Activated T-cell treated with anti-CD3 and anti-CD28 coated beads for 48 hours (primary cell): ENCODE results near the gene DEFB126.
A peak's percentile ranks its signal among the peaks of the same experiment; 100 is the strongest.
"Not testable (repeated sequence)": the region's sequence is repeated elsewhere in the genome, so short reads cannot be mapped to it uniquely, and the experiment has no call there.

Experiments used
- DNase-seq: peaks from one replicate; pipeline ENCODE4 v3.0.0-alpha.2; 2020; ENCODE audit warnings: low read depth

The DEFB126 gene

GRCh38 chr20:142290-142689 is at the start of gene DEFB126:
Gene DEFB126, plus strand, starts transcription at chr20:142590. Its CDS starts 39 bp downstream, at chr20:142629.
- DNase-seq: no peak

- no peak for DNase-seq
Measured at GRCh38 chr20:93641-94040, 48.7 kb upstream of the DEFB126 start.

GRCh38 chr20:95215-95614 is 47.2 kb upstream of the DEFB126 start:
- no peak for DNase-seq

GRCh38 chr20:97691-98090 is 44.7 kb upstream of the DEFB126 start:
- not testable (repeated sequence) for DNase-seq

- no peak for DNase-seq
Measured at GRCh38 chr20:101975-102374, 40.4 kb upstream of the DEFB126 start.

GRCh38 chr20:103456-103855 is 38.9 kb upstream of the DEFB126 start:
- no peak for DNase-seq

DNA sequence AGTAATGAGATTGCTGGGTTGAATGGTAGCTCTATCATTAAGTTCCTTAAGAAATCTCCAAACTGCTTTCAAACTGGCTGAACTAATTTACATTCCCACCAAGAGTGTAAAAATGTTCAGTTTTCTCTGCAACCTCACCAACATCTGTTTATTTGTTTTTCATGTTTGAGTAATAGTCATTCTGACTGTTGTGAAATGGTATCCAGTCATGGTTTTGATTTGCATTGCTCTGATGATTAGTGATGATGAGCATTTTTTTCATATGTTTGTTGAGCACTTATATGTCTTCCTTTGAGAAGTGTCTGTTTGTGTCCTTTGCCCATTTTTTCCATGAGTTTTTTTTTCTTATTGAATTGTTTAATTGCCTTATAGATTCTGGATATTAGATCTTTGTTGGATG is 30.0 kb upstream of the DEFB126 start:
- DNase-seq: no peak

DNA sequence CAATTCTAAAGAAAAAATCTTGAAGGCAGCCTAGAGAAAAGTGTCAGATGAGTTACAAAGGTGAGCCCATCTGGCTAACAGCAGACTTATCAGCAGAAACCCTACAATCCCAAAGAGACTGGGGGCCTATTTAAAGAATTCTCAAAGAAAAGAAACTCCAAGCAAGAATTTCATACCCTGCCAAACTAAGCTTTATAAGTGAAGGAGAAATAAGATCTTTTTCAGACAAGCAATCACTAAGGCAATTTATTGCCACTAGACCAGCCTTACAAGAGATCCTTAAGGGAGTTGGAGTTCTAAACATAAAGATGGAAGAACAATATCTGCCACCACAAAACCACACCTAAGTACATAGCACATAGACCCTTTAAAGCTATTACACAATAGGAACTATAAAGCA is 24.9 kb upstream of the DEFB126 start:
- no peak for DNase-seq

DNA sequence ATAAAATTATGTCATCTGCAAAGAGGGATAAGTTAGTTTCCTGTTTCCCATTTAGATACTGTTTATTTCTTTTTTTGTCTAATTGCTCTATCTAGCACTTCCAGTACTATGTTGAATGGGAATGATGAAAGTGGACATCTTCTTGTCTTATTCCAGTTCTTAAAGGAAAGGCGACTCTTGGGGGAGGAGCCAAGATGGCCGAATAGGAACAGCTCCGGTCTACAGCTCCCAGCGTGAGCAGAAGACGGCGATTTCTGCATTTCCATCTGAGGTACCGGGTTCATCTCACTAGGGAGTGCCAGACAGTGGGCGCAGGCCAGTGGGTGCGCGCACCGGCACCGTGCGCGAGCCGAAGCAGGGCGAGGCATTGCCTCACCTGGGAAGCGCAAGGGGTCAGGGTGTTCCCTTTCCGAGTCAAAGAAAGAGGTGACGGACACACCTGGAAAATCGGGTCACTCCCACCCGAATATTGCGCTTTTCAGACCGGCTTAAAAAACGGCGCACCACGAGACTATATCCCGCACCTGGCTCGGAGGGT is 12.5 kb upstream of the DEFB126 start:
- DNase-seq: not testable (repeated sequence)

- peak; percentile 1 for DNase-seq
Measured at GRCh38 chr20:137668-138490, 4.5 kb upstream of the DEFB126 start.

GRCh38 chr20:145877-146276 is 3.5 kb downstream of the DEFB126 start:
- no peak for DNase-seq

DNA sequence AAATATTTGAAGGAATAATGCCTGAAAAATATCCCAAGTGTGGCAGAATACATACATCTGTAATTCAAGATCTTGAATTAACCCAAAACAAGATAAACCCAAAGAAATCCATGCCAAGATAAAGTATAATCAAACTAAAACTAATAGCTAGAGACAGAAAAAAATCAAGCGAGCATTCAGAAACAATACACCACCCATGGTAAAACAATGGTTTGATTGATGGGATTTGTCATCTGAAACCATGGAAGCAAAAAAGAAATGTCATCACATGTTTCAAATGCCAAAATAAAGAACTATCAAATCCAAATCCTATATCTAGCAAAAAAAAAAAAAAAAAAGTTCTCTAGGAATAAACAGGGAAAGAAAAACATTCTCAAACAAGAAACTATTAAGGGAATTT is 9.7 kb downstream of the DEFB126 start:
- DNase-seq: no peak

- DNase-seq: no peak
Measured at GRCh38 chr20:157154-157553, 14.8 kb downstream of the DEFB126 start, which contains the start of gene DEFB127. Gene DEFB127, plus strand, starts transcription at chr20:157454. Its CDS starts 91 bp downstream, at chr20:157545.

DNA sequence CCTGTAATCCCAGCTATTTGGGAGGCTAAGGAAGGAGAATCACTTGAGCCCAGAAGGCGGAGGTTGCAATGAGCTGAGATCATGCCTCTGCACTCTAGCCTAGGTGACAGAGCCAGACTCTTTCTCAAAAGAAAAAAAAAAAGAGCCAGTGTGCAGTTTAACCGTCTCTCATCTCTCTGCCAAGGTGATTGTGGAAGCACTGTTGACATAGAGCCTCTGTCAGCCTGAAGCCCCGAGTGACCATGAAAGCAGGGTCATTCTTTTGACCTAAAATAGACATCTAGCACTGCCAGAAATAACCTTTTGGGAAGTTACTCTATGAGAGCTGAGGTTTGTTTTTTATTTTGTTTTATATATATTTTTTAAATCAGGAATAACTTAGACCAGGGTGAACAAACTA is 22.2 kb downstream of the DEFB126 start:
- DNase-seq: no peak

DNA sequence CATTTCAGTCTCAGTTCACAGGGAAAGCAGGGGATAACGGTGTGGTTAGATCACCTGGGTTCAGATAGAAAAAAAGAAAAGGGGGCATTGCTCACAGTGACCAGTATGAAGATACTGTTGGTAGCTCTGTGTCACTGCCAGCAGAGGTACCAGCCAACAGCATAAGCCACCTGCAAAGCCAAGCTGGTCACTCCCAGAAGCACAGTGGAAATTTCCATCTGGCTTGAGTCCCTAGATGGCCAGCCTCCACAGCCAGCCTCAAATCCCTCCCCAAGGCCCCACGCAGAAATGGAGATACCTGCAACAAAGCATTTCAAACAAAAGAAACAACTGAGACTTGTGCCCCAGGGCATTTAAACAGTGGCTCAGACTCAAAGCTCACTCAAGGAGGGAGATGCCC is 26.5 kb downstream of the DEFB126 start:
- no peak for DNase-seq

GRCh38 chr20:184288-184687 is 41.9 kb downstream of the DEFB126 start:
- no peak for DNase-seq

DNA sequence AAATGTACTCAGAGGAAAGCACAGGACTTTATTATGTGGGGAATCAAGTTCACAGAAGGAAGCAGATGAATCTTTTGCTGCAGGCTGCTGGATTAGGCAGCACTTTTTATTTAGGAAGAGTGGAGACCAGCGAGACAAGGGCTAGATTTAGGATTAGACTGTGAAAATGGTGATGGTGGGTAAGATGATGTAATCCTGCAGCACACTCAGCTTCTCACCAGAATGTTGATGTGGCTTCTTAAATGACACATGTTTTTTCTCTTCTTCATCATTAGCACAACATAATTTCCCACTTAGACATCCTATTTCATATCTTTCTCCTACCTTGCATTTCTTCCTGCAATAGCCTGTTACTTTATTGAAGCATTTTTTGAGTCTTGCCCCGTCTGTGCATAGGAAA is 45.3 kb downstream of the DEFB126 start:
- no peak for DNase-seq

GRCh38 chr20:189611-190010 is 47.2 kb downstream of the DEFB126 start, which contains the start of gene DEFB128:
Gene DEFB128, minus strand, starts transcription at chr20:189711. Its CDS starts 88 bp downstream, at chr20:189623.
- no peak for DNase-seq
